SK-N-SH (cell line): ENCODE measurements around the gene DLK2. TPM values are rescaled to one million over a fixed set of nuclear protein-coding genes. Genes with fewer than 3 reads are reported as not detected.
A peak's percentile ranks its signal among the peaks of the same experiment; 100 is the strongest.

Source experiments
- CTCF ChIA-PET: fragments of 300-600, 350-600 bp; formaldehyde crosslinking; extraction: SDS; loops from one replicate; lab custom pipeline; 2021; lab: Yijun Ruan, JAX
- POLR2A ChIA-PET: fragments of 350-600 bp; sonication (Branson Sonifier 250); formaldehyde crosslinking; extraction: SDS; loops from one replicate; lab custom pipeline; 2020; ENCODE audit warnings: antibody characterized with exemption, inconsistent platforms; lab: Yijun Ruan, JAX
- DNase-seq: peaks from one replicate; pipeline ENCODE4 v3.0.0; 2012
- H2AFZ ChIP-seq: fragments of 200-600 bp; sonication (generic); 2 replicates; pipeline ENCODE4 v1.8.1; 2016; ENCODE audit warnings: antibody characterized with exemption, mild to moderate bottlenecking, low read depth
- H3F3A ChIP-seq: fragments of 200-600 bp; sonication (generic); replicated peaks from 2 replicates; pipeline ENCODE3; 2016; ENCODE audit warnings: antibody characterized with exemption, mild to moderate bottlenecking; ENCODE audit not compliant: insufficient read depth
- H3K27ac ChIP-seq, 2 experiments: fragments of 200-500 bp in 1 of 2; fragments of 200-600 bp in 1 of 2; sonication (Bioruptor generic) in 1 of 2; sonication (generic), shearing (Covaris generic) in 1 of 2; 2 replicates each; pipeline versions ENCODE4 v1.5.1 to v1.6.1; 2014 to 2016; ENCODE audit warnings: low read depth in 2 of 2, inconsistent platforms in 1 of 2, low read length in 1 of 2, mild to moderate bottlenecking in 1 of 2, mixed read lengths in 1 of 2
- H3K27me3 ChIP-seq: fragments of 200-600 bp; sonication (generic), shearing (Covaris generic); 2 replicates; pipeline ENCODE4 v1.6.1; 2016; ENCODE audit warnings: mixed run types; ENCODE audit not compliant: insufficient read depth
- H3K36me3 ChIP-seq, 2 experiments: fragments of 200-500 bp in 1 of 2; fragments of 200-600 bp in 1 of 2; sonication (Bioruptor generic) in 1 of 2; sonication (generic) in 1 of 2; replicated peaks in 1 of 2; 2 replicates each; pipeline versions ENCODE3 to v1.5.1; 2014 to 2016; ENCODE audit warnings: low read length in 1 of 2, mild to moderate bottlenecking in 1 of 2; ENCODE audit not compliant: insufficient read depth in 2 of 2, control insufficient read depth in 1 of 2
- H3K4me1 ChIP-seq, 2 experiments: fragments of 200-500 bp in 1 of 2; fragments of 200-600 bp in 1 of 2; sonication (Bioruptor generic) in 1 of 2; sonication (generic), shearing (Covaris generic) in 1 of 2; 2 replicates each; pipeline versions ENCODE4 v1.5.1 to v1.6.1; 2014 to 2016; ENCODE audit warnings: low read depth in 1 of 2, low read length in 1 of 2, mixed run types in 1 of 2; ENCODE audit not compliant: insufficient read depth in 2 of 2, control insufficient read depth in 1 of 2
- H3K4me2 ChIP-seq: fragments of 200-600 bp; sonication (generic), shearing (Covaris generic); 2 replicates; pipeline ENCODE4 v1.6.1; 2017; ENCODE audit warnings: mixed run types
- H3K4me3 ChIP-seq, 2 experiments: fragments of 200-500 bp in 1 of 2; fragments of 200-600 bp in 1 of 2; sonication (Bioruptor generic) in 1 of 2; sonication (generic), shearing (Covaris generic) in 1 of 2; 2 replicates each; pipeline versions ENCODE4 v1.5.1 to v1.8.1; 2014 to 2016; ENCODE audit warnings: low read depth in 2 of 2, inconsistent platforms in 1 of 2, low read length in 1 of 2, mild to moderate bottlenecking in 1 of 2, mixed read lengths in 1 of 2, moderate library complexity in 1 of 2
- H3K79me2 ChIP-seq: fragments of 200-600 bp; sonication (generic); 2 replicates; pipeline ENCODE4 v1.8.1; 2017; ENCODE audit warnings: mild to moderate bottlenecking; ENCODE audit not compliant: insufficient read depth
- H3K9ac ChIP-seq: fragments of 200-600 bp; sonication (generic); 2 replicates; pipeline ENCODE4 v1.6.1; 2017; ENCODE audit warnings: mixed run types
- H3K9me2 ChIP-seq: fragments of 200-600 bp; sonication (generic); 2 replicates; pipeline ENCODE4 v1.6.1; 2017; ENCODE audit warnings: mixed run types
- H3K9me3 ChIP-seq: fragments of 200-600 bp; sonication (generic); 2 replicates; pipeline ENCODE4 v1.6.1; 2017; ENCODE audit warnings: mixed run types, mild to moderate bottlenecking, moderate library complexity
- H4K20me1 ChIP-seq: fragments of 200-600 bp; sonication (generic); 2 replicates; pipeline ENCODE4 v1.6.1; 2017; ENCODE audit warnings: mild to moderate bottlenecking, mixed run types; ENCODE audit not compliant: insufficient read depth
- CHD2 ChIP-seq: fragments of 150-350 bp; IDR thresholded peaks from 2 replicates; pipeline ENCODE4 v1.6.1; 2018; ENCODE audit warnings: low read length; ENCODE audit not compliant: partially characterized antibody
- CTCF ChIP-seq: fragments of 200-600 bp; sonication (generic); IDR thresholded peaks from 2 replicates; pipeline ENCODE4 v1.6.1; 2017; ENCODE audit warnings: antibody characterized with exemption, mild to moderate bottlenecking, moderate library complexity
- FOSL2 ChIP-seq: IDR thresholded peaks from 2 replicates; pipeline ENCODE4 v1.4.0; 2012; ENCODE audit warnings: low read depth, mild to moderate bottlenecking, moderate library complexity, borderline replicate concordance
- FOXJ3 ChIP-seq: sonication (generic); formaldehyde crosslinking; IDR thresholded peaks from 2 replicates; pipeline ENCODE4 v1.5.1; 2020; ENCODE audit warnings: mild to moderate bottlenecking, missing genetic modification reagents
- MEF2A ChIP-seq: IDR thresholded peaks from 2 replicates; pipeline ENCODE4 v1.4.0; 2012; ENCODE audit warnings: low read depth, borderline replicate concordance
- NFIC ChIP-seq: IDR thresholded peaks from 2 replicates; pipeline ENCODE4 v1.4.0; 2012; ENCODE audit warnings: borderline replicate concordance
- POLR2AphosphoS5 ChIP-seq: IDR thresholded peaks from 2 replicates; pipeline ENCODE4 v1.6.1; 2012; ENCODE audit warnings: low read depth, low read length
- RAD21 ChIP-seq: IDR thresholded peaks from 2 replicates; pipeline ENCODE4 v1.6.1; 2012; ENCODE audit warnings: mild to moderate bottlenecking, low read length
- RCOR1 ChIP-seq: fragments of 150-350 bp; IDR thresholded peaks from 2 replicates; pipeline ENCODE4 v1.6.1; 2017; ENCODE audit warnings: antibody characterized with exemption, low read length
- RXRA ChIP-seq: IDR thresholded peaks from 2 replicates; pipeline ENCODE4 v1.4.0; 2012; ENCODE audit warnings: low read depth, mild to moderate bottlenecking, borderline replicate concordance
- SIN3A ChIP-seq: IDR thresholded peaks from 2 replicates; pipeline ENCODE4 v1.6.1; 2012; ENCODE audit warnings: low read depth, mild to moderate bottlenecking, low read length, moderate library complexity, borderline replicate concordance
- TAF1 ChIP-seq: IDR thresholded peaks from 2 replicates; pipeline ENCODE4 v1.6.1; 2012; ENCODE audit warnings: low read depth, mild to moderate bottlenecking, low read length, moderate library complexity, borderline replicate concordance
- TCF12 ChIP-seq: IDR thresholded peaks from 2 replicates; pipeline ENCODE4 v1.4.0; 2012
- TEAD4 ChIP-seq: IDR thresholded peaks from 2 replicates; pipeline ENCODE4 v1.4.0; 2012; ENCODE audit warnings: mild to moderate bottlenecking, borderline replicate concordance; ENCODE audit not compliant: insufficient read depth
- YY1 ChIP-seq: IDR thresholded peaks from 2 replicates; pipeline ENCODE4 v1.4.0; 2012; ENCODE audit warnings: low read depth, mild to moderate bottlenecking
- WGBS: methylation state at CpG from one replicate; pipeline ENCODE4 v1.1.6; 2017; ENCODE audit warnings: low lambda C conversion rate; 5-methylcytosine and 5-hydroxymethylcytosine counted together
- polyA plus RNA-seq, 3 experiments: library from polyadenylated mRNA; depleted of rRNA; stranded (reverse); fragments of >200 nt; gene quantifications; 2 replicates each; pipeline ENCODE4 v1.2.3, GENCODE V29; 2012
- TF ChIP-seq, protein P1 (sequence below): IDR thresholded peaks from 2 replicates; pipeline ENCODE4; 2012
- TF ChIP-seq, protein P2 (sequence below): IDR thresholded peaks from 2 replicates; pipeline ENCODE4 v1.6.1; 2012; ENCODE audit warnings: mild to moderate bottlenecking, low read depth, low read length, moderate library complexity
- TF ChIP-seq, protein P3 (sequence below): IDR thresholded peaks from 2 replicates; pipeline ENCODE4 v1.4.0; 2012; ENCODE audit warnings: low read depth, borderline replicate concordance

DLK2 gene
- polyA plus RNA-seq, 1 of the 3 experiments (the other 2 are of a cell fraction) = 3.9 TPM

DNA sequence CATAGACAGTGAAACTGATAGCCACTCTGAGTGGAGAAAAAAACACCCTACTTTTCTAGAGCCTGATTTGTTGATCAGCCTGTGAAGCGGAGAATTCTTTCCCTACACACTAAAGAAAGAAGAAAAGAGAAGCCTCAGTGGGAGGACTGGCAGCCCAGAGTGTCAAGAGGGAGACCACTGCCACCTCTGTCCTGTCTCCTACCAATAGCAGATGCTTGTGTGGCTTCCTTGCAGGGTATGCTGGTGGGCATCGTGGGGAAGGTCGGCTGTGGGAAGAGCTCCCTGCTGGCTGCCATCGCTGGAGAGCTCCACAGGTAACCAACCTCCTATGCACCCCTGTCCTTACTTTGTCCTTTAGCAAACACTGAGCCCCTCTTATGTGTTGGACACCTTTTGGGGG is 17.6 kb downstream of the DLK2 start:
- Histone ChIP-seq H3K9me3 (no peaks in the 10 kb centered on the region), H3K79me2 (no peaks in the 10 kb centered on the region), H2AFZ (no peak overlapping the region), H3K27me3 (no peaks in the 10 kb centered on the region), H3K4me2 (no peak overlapping the region), H3K4me1 (peaks cover 0 to 14% of the 10 kb centered on the region in 2 experiments; a peak in 1 of 4 replicates), H4K20me1 (no peaks in the 10 kb centered on the region), H3K9me2 (no peaks in the 10 kb centered on the region), H3K4me3 (no peak overlapping the region), H3K36me3 (peaks cover 4 to 24% of the 10 kb centered on the region in 2 experiments), H3K9ac (no peak overlapping the region), H3F3A (no peaks in the 10 kb centered on the region), H3K27ac (no peak overlapping the region)
- ChIA-PET POLR2A (interaction anchor here (1.8 kb wide), 1 partner anchor 10 kb away, joined by 10 read pairs; the partner anchor contains the start of gene ABCC10), CTCF (interaction anchor here (2.0 to 2.7 kb wide), 4 partner anchors 17 to 70 kb away, joined by 8 to 11 read pairs (median 10); no protein-coding TSS in a partner anchor)
- 80% methylated on average over 1 of the region's 4 CpGs for WGBS
- TF ChIP-seq, protein P1, sequence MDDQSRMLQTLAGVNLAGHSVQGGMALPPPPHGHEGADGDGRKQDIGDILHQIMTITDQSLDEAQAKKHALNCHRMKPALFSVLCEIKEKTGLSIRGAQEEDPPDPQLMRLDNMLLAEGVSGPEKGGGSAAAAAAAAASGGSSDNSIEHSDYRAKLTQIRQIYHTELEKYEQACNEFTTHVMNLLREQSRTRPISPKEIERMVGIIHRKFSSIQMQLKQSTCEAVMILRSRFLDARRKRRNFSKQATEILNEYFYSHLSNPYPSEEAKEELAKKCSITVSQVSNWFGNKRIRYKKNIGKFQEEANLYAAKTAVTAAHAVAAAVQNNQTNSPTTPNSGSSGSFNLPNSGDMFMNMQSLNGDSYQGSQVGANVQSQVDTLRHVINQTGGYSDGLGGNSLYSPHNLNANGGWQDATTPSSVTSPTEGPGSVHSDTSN = no peak
- TF ChIP-seq FOSL2 = no peak
- TF ChIP-seq YY1 = no peak
- no peak for TF ChIP-seq CHD2
- no peak for TF ChIP-seq TEAD4
- TF ChIP-seq TAF1 = no peak
- DNase-seq = no peak

GRCh38 chr6:43436577-43437282 is 18.6 kb downstream of the DLK2 start:
- H3K4me3 ChIP-seq = no peak overlapping the region
- H3K79me2 ChIP-seq = peaks cover 4% of the 10 kb centered on the region; the same call in 1 of the 2 replicates
- ChIA-PET POLR2A (interaction anchor here (1.8 kb wide), 1 partner anchor 9 kb away, joined by 10 read pairs; the partner anchor contains the start of gene ABCC10), CTCF (interaction anchor here (0.7 to 2.6 kb wide), 5 partner anchors 17 to 71 kb away, joined by 3 to 12 read pairs (median 8); no protein-coding TSS in a partner anchor)
- H3K36me3 ChIP-seq = peaks cover under 1 to 34% of the 10 kb centered on the region in 2 experiments
- no peaks in the 10 kb centered on the region for H3K9me2 ChIP-seq
- H3K9me3 ChIP-seq = no peaks in the 10 kb centered on the region
- 51% methylated on average over 5 of the region's 5 CpGs for WGBS
- H3K4me1 ChIP-seq = peaks cover 0 to 14% of the 10 kb centered on the region in 2 experiments; a peak in 1 of 4 replicates
- no peak overlapping the region; a peak in 2 of 4 replicates for H3K27ac ChIP-seq
- H3K9ac ChIP-seq = no peak overlapping the region
- no peak for DNase-seq
- no peaks in the 10 kb centered on the region for H3F3A ChIP-seq
- H4K20me1 ChIP-seq = no peaks in the 10 kb centered on the region
- no peak overlapping the region for H3K4me2 ChIP-seq
- H2AFZ ChIP-seq = no peak overlapping the region
- H3K27me3 ChIP-seq = no peaks in the 10 kb centered on the region
- TF ChIP-seq NFIC (peak; percentile 86), CTCF (no peak), FOXJ3 (no peak), RAD21 (no peak), MEF2A (no peak), TCF12 (no peak), SIN3A (no peak), FOSL2 (peak; percentile 40; the same call in 1 of the 2 replicates), RXRA (peak; percentile 96; the same call in 1 of the 2 replicates), POLR2AphosphoS5 (no peak), RCOR1 (no peak)
- TF ChIP-seq, protein P2, sequence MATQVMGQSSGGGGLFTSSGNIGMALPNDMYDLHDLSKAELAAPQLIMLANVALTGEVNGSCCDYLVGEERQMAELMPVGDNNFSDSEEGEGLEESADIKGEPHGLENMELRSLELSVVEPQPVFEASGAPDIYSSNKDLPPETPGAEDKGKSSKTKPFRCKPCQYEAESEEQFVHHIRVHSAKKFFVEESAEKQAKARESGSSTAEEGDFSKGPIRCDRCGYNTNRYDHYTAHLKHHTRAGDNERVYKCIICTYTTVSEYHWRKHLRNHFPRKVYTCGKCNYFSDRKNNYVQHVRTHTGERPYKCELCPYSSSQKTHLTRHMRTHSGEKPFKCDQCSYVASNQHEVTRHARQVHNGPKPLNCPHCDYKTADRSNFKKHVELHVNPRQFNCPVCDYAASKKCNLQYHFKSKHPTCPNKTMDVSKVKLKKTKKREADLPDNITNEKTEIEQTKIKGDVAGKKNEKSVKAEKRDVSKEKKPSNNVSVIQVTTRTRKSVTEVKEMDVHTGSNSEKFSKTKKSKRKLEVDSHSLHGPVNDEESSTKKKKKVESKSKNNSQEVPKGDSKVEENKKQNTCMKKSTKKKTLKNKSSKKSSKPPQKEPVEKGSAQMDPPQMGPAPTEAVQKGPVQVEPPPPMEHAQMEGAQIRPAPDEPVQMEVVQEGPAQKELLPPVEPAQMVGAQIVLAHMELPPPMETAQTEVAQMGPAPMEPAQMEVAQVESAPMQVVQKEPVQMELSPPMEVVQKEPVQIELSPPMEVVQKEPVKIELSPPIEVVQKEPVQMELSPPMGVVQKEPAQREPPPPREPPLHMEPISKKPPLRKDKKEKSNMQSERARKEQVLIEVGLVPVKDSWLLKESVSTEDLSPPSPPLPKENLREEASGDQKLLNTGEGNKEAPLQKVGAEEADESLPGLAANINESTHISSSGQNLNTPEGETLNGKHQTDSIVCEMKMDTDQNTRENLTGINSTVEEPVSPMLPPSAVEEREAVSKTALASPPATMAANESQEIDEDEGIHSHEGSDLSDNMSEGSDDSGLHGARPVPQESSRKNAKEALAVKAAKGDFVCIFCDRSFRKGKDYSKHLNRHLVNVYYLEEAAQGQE = no peak
- TF ChIP-seq, protein P3, sequence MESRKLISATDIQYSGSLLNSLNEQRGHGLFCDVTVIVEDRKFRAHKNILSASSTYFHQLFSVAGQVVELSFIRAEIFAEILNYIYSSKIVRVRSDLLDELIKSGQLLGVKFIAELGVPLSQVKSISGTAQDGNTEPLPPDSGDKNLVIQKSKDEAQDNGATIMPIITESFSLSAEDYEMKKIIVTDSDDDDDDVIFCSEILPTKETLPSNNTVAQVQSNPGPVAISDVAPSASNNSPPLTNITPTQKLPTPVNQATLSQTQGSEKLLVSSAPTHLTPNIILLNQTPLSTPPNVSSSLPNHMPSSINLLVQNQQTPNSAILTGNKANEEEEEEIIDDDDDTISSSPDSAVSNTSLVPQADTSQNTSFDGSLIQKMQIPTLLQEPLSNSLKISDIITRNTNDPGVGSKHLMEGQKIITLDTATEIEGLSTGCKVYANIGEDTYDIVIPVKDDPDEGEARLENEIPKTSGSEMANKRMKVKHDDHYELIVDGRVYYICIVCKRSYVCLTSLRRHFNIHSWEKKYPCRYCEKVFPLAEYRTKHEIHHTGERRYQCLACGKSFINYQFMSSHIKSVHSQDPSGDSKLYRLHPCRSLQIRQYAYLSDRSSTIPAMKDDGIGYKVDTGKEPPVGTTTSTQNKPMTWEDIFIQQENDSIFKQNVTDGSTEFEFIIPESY = no peak
